Measurements from ENCODE around the gene TMED4.

TMED4 gene

DNA sequence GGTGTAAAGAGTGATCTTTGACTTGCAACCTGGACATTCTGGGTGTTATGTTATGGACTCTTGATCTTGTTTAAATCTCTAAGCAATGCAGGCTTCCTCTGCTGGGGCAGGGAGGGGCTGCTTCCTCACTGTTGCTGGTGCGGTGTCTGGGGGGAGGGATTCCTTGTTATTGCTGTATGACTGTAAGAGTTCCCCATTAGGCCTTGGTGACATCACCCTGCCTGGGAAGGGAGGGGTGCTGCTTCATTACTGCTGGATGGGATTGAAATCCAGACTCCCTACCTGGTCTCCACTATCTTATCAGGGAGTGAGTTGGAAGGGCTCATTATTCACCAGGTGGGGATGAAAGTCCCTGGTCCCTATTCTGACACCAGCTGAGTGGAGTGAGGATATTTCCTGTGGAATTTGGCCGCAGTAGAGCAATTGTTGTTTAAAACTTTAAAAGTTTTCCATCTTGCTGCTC, 33.1 kb upstream of the TMED4 start:
- DNase-seq (ENCODE audit: low read depth, low spot score), result no peak
- Histone ChIP-seq H3K4me3 (no peak overlapping the region), H3K36me3 (ENCODE audit: insufficient read depth, low read length) (peaks cover 9% of the 10 kb centered on the region; the same call in 1 of the 2 replicates), H3K9ac (ENCODE audit: insufficient read length) (no peak overlapping the region), H3K27ac (no peak overlapping the region), H3K9me3 (ENCODE audit: low read depth, low read length) (no peaks in the 10 kb centered on the region)
- TF ChIP-seq FOXP2 (optimal IDR thresholded peaks at IDR 0.05; ENCODE audit: control extremely low read depth, extremely low read length, insufficient read depth) (no peak), POLR2AphosphoS5 (IDR thresholded peaks at IDR 0.05; ENCODE audit: borderline replicate concordance, low read depth, low read length) (no peak)

DNA sequence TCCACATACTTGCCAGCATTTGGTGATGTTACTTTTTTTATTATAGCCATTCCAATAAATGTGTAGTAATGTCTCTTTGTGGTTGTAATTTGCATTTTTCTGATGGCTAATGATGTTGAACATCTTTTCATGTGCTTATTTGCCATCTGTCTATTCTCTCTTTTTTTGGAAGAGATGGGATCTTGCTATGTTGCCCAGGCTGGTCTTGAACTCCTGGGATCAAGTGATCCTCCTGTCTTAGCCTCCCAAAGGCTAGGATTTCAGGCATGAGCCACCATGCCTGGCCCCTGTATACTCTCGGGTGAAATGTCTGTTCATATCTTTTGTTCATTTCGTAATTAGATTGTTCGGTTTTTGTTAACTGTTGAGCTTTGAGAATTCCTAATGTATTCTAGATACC, 27.8 kb upstream of the TMED4 start:
- no peak for DNase-seq (ENCODE audit: low read depth, low spot score)
- H3K9me3 ChIP-seq (ENCODE audit: low read depth, low read length), result no peaks in the 10 kb centered on the region
- H3K36me3 ChIP-seq (ENCODE audit: insufficient read depth, low read length), result no peaks in the 10 kb centered on the region
- H3K4me3 ChIP-seq, result no peak overlapping the region
- H3K27ac ChIP-seq, result no peak overlapping the region
- no peak for TF ChIP-seq POLR2AphosphoS5 (IDR thresholded peaks at IDR 0.05; ENCODE audit: borderline replicate concordance, low read depth, low read length)
- TF ChIP-seq FOXP2 (optimal IDR thresholded peaks at IDR 0.05; ENCODE audit: control extremely low read depth, extremely low read length, insufficient read depth), result no peak
- TF ChIP-seq EZH2 (IDR thresholded peaks at IDR 0.05), result no peak
- H3K9ac ChIP-seq (ENCODE audit: insufficient read length), result no peak overlapping the region

DNA sequence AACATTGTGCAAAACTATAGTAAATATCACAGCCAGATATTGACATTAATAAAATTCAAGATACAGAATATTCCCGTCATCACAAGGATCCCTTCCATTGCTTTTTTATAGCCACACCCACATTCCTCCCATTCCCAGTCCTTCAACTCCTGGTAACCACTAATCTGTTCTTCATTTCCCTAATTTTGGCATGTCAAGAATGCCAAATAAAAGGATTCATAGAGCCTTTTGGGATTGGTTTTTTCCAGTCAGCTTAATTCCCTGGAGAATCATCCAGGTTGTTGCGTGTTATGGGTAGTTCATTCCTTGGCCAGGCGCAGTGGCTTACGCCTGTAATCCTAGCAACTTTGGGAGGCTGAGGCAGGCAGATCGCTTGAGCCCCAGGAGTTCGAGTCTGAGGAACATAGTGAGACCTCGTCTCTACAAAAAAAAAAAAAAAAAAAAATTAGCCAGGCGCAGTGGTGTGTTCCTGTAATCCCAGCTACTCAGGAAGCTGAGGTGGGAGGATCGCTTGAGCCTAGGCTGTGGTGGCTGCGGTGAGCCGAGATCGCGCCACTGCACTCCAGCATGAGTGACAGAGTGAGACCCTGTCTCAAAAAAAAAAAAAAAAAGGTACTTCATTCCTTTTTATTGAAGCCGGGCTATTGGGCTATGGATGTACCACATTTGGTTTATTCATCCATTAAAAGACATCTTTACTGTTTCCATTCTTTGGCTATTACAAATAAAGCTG, 27.1 kb upstream of the TMED4 start:
- H3K9ac ChIP-seq (ENCODE audit: insufficient read length), result no peak overlapping the region
- TF ChIP-seq POLR2AphosphoS5 (IDR thresholded peaks at IDR 0.05; ENCODE audit: borderline replicate concordance, low read depth, low read length) (no peak), FOXP2 (optimal IDR thresholded peaks at IDR 0.05; ENCODE audit: control extremely low read depth, extremely low read length, insufficient read depth) (no peak), EZH2 (IDR thresholded peaks at IDR 0.05) (no peak)
- no peak overlapping the region for H3K4me3 ChIP-seq
- DNase-seq (ENCODE audit: low read depth, low spot score), result no peak
- no peaks in the 10 kb centered on the region for H3K9me3 ChIP-seq (ENCODE audit: low read depth, low read length)
- no peaks in the 10 kb centered on the region for H3K36me3 ChIP-seq (ENCODE audit: insufficient read depth, low read length)
- no peak overlapping the region for H3K27ac ChIP-seq

DNA sequence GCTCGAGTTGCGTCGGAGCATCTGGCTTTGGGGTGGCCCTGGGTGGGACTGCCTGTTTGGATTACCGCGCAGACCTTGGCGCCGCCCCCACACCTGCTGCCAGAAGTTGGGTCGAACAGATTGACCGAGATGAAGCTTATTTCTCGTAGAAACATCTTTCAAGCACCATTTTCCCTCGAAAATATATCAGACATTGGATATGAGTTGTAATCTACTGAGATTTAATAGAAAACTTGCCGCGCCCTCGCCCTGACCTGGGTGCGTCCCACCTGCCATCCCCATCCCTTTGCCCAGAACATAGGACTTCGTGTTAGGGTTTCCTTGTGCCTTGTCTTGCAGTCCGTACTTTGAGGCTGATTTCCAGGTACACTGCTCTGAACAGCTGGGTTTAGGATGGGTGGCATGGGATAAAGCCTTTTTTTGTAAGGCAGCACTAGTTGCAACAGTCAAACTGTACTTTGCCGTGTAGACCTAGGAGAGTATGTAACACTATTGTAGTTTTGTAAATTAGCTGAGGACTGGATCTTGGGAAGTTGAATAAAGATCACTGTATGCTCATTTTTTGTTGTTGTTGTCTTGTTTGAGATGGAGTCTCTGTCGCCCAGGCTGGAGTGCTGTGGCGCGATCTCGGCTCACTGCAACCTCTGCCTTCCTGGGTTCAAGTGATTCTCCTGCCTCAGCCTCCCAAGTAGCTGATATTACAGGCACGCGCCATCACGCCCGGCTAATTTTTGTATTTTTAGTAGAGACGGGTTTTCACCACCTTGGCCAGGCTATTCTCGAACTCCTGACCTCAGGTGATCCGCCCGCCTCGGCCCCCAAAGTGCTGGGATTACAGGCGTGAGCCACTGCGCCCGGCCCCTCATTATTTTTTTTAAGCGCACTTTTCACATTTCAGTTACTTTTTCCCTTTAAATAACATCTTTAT, 25.4 kb upstream of the TMED4 start:
- H3K27ac ChIP-seq, result peak overlapping the region; percentile 58; the same call in 1 of the 2 replicates
- DNase-seq (ENCODE audit: low read depth, low spot score), result no peak
- peak overlapping the region; percentile 100 for H3K4me3 ChIP-seq
- TF ChIP-seq EZH2 (IDR thresholded peaks at IDR 0.05) (no peak), FOXP2 (optimal IDR thresholded peaks at IDR 0.05; ENCODE audit: control extremely low read depth, extremely low read length, insufficient read depth) (no peak), POLR2AphosphoS5 (IDR thresholded peaks at IDR 0.05; ENCODE audit: borderline replicate concordance, low read depth, low read length) (no peak)
- H3K36me3 ChIP-seq (ENCODE audit: insufficient read depth, low read length), result no peaks in the 10 kb centered on the region
- peak overlapping the region; percentile 79 for H3K9ac ChIP-seq (ENCODE audit: insufficient read length)
- H3K9me3 ChIP-seq (ENCODE audit: low read depth, low read length), result no peaks in the 10 kb centered on the region

DNA sequence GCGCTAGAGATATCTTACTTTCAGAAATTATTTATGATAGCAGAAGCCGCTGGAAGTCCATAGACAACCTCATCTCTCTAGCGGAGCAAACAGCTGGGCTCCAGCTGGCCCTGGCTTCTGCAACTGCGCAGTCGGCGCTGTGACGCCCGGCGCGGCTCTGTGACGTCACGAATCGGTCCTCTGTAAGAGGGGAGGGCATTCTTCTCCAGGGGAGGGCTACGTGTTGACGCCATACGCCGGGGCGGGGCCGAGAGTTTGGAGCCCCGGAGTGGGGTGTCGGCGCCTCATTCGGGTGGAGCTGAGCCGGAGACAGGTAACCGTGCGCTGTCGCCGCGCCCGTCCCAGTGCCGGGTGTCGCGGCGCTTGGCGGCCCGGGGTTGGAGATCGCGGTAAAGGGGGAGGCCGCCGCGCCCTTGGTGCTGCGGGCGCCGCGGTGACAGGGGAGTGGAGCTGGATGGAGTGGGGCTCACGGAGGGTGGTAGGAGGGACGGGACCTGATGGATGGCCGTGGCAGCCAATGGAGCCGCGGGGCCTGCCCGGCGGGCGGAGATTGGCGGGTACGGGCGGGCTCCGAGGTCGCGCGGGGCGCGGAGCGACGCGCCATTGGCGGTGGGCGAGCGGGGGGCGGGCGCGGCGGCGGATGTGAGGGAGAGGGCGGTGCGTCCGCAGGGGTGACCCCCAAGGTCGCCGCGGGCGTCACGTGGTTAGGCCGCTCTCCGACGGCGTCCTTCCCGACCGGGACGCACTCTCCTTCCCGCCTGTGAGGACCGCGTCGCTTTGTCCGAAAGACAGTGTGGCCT, 24.5 kb upstream of the TMED4 start, which contains the start of gene OGDH:
TSS of gene OGDH (plus strand) at position 287 of the 800 bp plus-strand sequence. CDS start 17,717 bp downstream, outside the sequence.
- peak; percentile 66 for TF ChIP-seq FOXP2 (optimal IDR thresholded peaks at IDR 0.05; ENCODE audit: control extremely low read depth, extremely low read length, insufficient read depth)
- peak; percentile 91 for TF ChIP-seq POLR2AphosphoS5 (IDR thresholded peaks at IDR 0.05; ENCODE audit: borderline replicate concordance, low read depth, low read length)
- TF ChIP-seq EZH2 (IDR thresholded peaks at IDR 0.05), result no peak
- no peaks in the 10 kb centered on the region for H3K36me3 ChIP-seq (ENCODE audit: insufficient read depth, low read length)
- H3K9ac ChIP-seq (ENCODE audit: insufficient read length), result peak within 1 kb of the TSS; percentile 89
- no peaks in the 10 kb centered on the region for H3K9me3 ChIP-seq (ENCODE audit: low read depth, low read length)
- H3K4me3 ChIP-seq, result peak within 1 kb of the TSS; percentile 100
- DNase-seq (ENCODE audit: low read depth, low spot score), result peak; percentile 87
- H3K27ac ChIP-seq, result peak within 1 kb of the TSS; percentile 89

DNA sequence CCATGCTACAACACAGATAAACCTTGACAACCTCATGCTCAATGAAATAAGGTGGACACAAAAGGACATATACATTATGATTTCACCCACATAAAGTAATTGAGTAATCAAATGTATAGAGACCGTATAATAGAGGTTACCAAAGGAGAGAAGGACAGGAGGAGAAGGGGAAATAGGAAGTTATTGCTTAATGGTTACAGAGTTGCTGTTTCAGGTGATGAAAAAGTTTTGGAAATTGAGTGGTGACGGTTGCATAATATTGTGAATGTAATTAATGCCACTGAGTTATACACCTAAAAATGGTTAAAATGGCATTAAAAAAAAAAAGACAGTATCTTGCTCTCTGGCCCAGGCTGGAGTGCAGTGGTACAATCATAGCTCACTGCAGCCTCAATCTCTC, 22.9 kb upstream of the TMED4 start:
- DNase-seq (ENCODE audit: low read depth, low spot score), result no peak
- Histone ChIP-seq H3K27ac (no peak overlapping the region), H3K4me3 (no peak overlapping the region), H3K9ac (ENCODE audit: insufficient read length) (no peak overlapping the region), H3K9me3 (ENCODE audit: low read depth, low read length) (no peaks in the 10 kb centered on the region), H3K36me3 (ENCODE audit: insufficient read depth, low read length) (no peaks in the 10 kb centered on the region)
- TF ChIP-seq POLR2AphosphoS5 (IDR thresholded peaks at IDR 0.05; ENCODE audit: borderline replicate concordance, low read depth, low read length) (no peak), FOXP2 (optimal IDR thresholded peaks at IDR 0.05; ENCODE audit: control extremely low read depth, extremely low read length, insufficient read depth) (no peak)

DNA sequence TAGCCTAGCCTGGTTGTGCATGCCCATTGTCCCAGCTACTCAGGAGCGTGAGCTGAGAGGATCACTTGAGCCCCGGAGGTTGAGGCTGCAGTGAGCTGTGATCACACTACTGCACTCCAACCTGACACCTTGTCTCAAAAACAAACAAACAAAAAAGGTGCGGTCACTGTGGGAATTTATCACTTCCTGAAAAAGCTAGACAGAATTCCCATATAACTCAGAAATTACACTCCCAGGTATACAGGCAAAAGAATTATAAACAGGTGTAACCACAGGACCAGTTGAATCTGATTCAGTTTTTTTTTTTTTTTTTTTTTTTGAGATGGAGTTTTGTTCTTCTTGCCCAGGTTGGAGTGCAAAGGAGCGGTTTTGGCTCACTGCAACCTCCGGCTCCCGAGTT, 21.2 kb upstream of the TMED4 start:
- TF ChIP-seq POLR2AphosphoS5 (IDR thresholded peaks at IDR 0.05; ENCODE audit: borderline replicate concordance, low read depth, low read length) (no peak), FOXP2 (optimal IDR thresholded peaks at IDR 0.05; ENCODE audit: control extremely low read depth, extremely low read length, insufficient read depth) (no peak), EZH2 (IDR thresholded peaks at IDR 0.05) (no peak)
- H3K9ac ChIP-seq (ENCODE audit: insufficient read length), result no peak overlapping the region
- DNase-seq (ENCODE audit: low read depth, low spot score), result no peak
- H3K27ac ChIP-seq, result no peak overlapping the region
- H3K4me3 ChIP-seq, result no peak overlapping the region
- H3K9me3 ChIP-seq (ENCODE audit: low read depth, low read length), result no peaks in the 10 kb centered on the region
- H3K36me3 ChIP-seq (ENCODE audit: insufficient read depth, low read length), result no peaks in the 10 kb centered on the region
